OCI-LY1 (cell line): Measurements from ENCODE around the gene BCL2.

Experiments
- H2AFZ ChIP-seq: fragments of 200-600 bp; sonication (generic), shearing (Covaris generic); 2 replicates; pipeline ENCODE4 v1.6.0; 2014; ENCODE audit warnings: antibody characterized with exemption, mild to moderate bottlenecking, low read length
- H3F3A ChIP-seq: fragments of 200-600 bp; sonication (generic), shearing (Covaris generic); 2 replicates; pipeline ENCODE4 v1.6.0; 2014; ENCODE audit warnings: mild to moderate bottlenecking, antibody characterized with exemption, low read length, moderate library complexity; ENCODE audit not compliant: insufficient read depth
- H3K27ac ChIP-seq: fragments of 200-600 bp; sonication (generic); 2 replicates; pipeline ENCODE4 v1.5.1; 2014; ENCODE audit warnings: low read length, mixed run types, mild to moderate bottlenecking, low read depth; ENCODE audit not compliant: poor library complexity, severe bottlenecking
- H3K27me3 ChIP-seq: fragments of 200-600 bp; sonication (generic); 2 replicates; pipeline ENCODE4 v1.6.0; 2014; ENCODE audit warnings: antibody characterized with exemption, mild to moderate bottlenecking, low read length, moderate library complexity; ENCODE audit not compliant: insufficient read depth
- H3K36me3 ChIP-seq: fragments of 200-600 bp; sonication (generic); 2 replicates; pipeline ENCODE4 v1.6.1; 2014; ENCODE audit warnings: mild to moderate bottlenecking, antibody characterized with exemption, low read length, moderate library complexity, mixed read lengths; ENCODE audit not compliant: insufficient read depth
- H3K4me1 ChIP-seq: fragments of 200-600 bp; sonication (generic); 2 replicates; pipeline ENCODE4 v1.5.1; 2014; ENCODE audit warnings: mild to moderate bottlenecking, low read length, moderate library complexity; ENCODE audit not compliant: insufficient read depth, severe bottlenecking
- H3K4me2 ChIP-seq: fragments of 200-600 bp; sonication (generic), shearing (Covaris generic); 2 replicates; pipeline ENCODE4 v1.6.1; 2014; ENCODE audit warnings: low read length
- H3K4me3 ChIP-seq: fragments of 200-600 bp; sonication (generic); 2 replicates; pipeline ENCODE4 v1.5.1; 2014; ENCODE audit warnings: low read length, low read depth, mild to moderate bottlenecking, mixed read lengths; ENCODE audit not compliant: poor library complexity, severe bottlenecking
- H3K79me2 ChIP-seq: fragments of 200-600 bp; shearing (Covaris generic); 2 replicates; pipeline ENCODE4 v1.6.1; 2016; ENCODE audit warnings: mixed run types, low read length, mixed read lengths; ENCODE audit not compliant: insufficient read depth
- H3K9ac ChIP-seq: fragments of 200-600 bp; sonication (generic), shearing (Covaris generic); 2 replicates; pipeline ENCODE4 v1.6.1; 2014; ENCODE audit warnings: mild to moderate bottlenecking, low read length, mixed read lengths
- H3K9me2 ChIP-seq: fragments of 200-600 bp; sonication (generic), shearing (Covaris generic); 2 replicates; pipeline ENCODE4 v1.6.1; 2014; ENCODE audit warnings: low read depth, mild to moderate bottlenecking, low read length, mixed read lengths
- H3K9me3 ChIP-seq: fragments of 200-600 bp; shearing (Covaris generic); 2 replicates; pipeline ENCODE4 v1.6.1; 2014; ENCODE audit warnings: low read length, mixed read lengths
- H4K20me1 ChIP-seq: fragments of 200-600 bp; sonication (generic), shearing (Covaris generic); 2 replicates; pipeline ENCODE4 v1.6.0; 2016; ENCODE audit warnings: mild to moderate bottlenecking, low read length; ENCODE audit not compliant: insufficient read depth
- EZH2 ChIP-seq: fragments of 200-600 bp; sonication (generic), shearing (Covaris generic); IDR thresholded peaks from 2 replicates; pipeline ENCODE4 v1.8.0; 2017; ENCODE audit warnings: borderline replicate concordance, mixed run types, mild to moderate bottlenecking, antibody characterized with exemption, low read length, moderate library complexity, mixed read lengths
- TF ChIP-seq, protein P1 (sequence below): fragments of 200-600 bp; sonication (generic), shearing (Covaris generic); IDR thresholded peaks from 2 replicates; pipeline ENCODE4 v1.5.1; 2017; ENCODE audit warnings: mild to moderate bottlenecking, antibody characterized with exemption, low read length, moderate library complexity, mixed read lengths

The BCL2 gene

DNA sequence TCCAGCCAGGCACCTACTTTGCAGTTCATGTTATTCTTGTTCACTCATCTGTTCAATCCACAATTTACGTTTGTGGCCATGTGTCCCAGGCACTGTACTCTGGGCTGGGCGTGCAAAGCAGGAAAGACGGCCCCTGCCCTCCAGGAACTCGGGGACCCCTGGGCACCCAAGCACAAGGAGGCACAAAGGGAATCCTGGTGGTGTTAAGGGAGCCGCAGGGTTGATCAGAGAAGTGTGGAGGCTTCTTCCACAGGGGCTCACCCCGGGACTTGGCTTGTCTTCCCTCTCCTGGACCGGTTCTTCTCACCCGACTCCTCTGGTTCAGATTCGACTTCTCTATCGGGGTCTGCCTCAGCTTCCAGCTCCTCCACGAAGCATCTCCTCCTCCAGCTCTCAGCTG lies 230.5 kb downstream of the BCL2 start:
- H3K27me3 ChIP-seq = no peaks in the 10 kb centered on the region
- no peak overlapping the region for H3K4me2 ChIP-seq
- no peak for TF ChIP-seq EZH2
- TF ChIP-seq, protein P1, sequence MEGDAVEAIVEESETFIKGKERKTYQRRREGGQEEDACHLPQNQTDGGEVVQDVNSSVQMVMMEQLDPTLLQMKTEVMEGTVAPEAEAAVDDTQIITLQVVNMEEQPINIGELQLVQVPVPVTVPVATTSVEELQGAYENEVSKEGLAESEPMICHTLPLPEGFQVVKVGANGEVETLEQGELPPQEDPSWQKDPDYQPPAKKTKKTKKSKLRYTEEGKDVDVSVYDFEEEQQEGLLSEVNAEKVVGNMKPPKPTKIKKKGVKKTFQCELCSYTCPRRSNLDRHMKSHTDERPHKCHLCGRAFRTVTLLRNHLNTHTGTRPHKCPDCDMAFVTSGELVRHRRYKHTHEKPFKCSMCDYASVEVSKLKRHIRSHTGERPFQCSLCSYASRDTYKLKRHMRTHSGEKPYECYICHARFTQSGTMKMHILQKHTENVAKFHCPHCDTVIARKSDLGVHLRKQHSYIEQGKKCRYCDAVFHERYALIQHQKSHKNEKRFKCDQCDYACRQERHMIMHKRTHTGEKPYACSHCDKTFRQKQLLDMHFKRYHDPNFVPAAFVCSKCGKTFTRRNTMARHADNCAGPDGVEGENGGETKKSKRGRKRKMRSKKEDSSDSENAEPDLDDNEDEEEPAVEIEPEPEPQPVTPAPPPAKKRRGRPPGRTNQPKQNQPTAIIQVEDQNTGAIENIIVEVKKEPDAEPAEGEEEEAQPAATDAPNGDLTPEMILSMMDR = no peak
- no peaks in the 10 kb centered on the region for H3K79me2 ChIP-seq
- H3K9me3 ChIP-seq = no peaks in the 10 kb centered on the region
- no peaks in the 10 kb centered on the region for H3K4me1 ChIP-seq
- no peak overlapping the region for H3K4me3 ChIP-seq
- no peaks in the 10 kb centered on the region for H3F3A ChIP-seq
- H3K27ac ChIP-seq = no peak overlapping the region
- H2AFZ ChIP-seq = no peak overlapping the region
- H3K36me3 ChIP-seq = no peaks in the 10 kb centered on the region
- H3K9ac ChIP-seq = no peak overlapping the region
- no peaks in the 10 kb centered on the region for H4K20me1 ChIP-seq
- no peaks in the 10 kb centered on the region for H3K9me2 ChIP-seq

DNA sequence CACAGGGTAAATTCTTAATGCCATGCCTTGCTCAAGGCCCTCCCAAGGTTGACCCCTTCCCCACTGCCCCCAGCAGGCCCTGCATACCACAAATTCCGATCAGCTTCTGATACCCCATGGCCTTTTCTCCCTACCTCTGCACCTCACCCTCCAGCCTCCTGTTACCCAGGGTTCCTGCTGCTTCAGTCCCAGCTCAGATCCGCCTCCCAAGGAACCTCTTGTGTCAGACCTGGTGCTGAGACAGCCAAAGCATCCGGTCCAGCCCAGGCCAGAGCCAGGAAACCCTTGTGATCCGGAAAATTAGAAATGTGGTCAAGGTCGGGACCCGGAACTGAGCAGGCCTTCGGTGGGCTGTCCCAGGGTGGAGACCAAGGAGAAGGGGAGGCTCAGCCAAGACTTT lies 231.3 kb downstream of the BCL2 start:
- Histone ChIP-seq H3K27me3 (no peaks in the 10 kb centered on the region), H3K36me3 (no peaks in the 10 kb centered on the region), H3K27ac (no peak overlapping the region), H3K79me2 (no peaks in the 10 kb centered on the region), H3K9me2 (no peaks in the 10 kb centered on the region), H4K20me1 (no peaks in the 10 kb centered on the region), H3K4me3 (no peak overlapping the region), H3F3A (no peaks in the 10 kb centered on the region), H2AFZ (no peak overlapping the region), H3K4me2 (no peak overlapping the region), H3K4me1 (no peaks in the 10 kb centered on the region), H3K9me3 (no peaks in the 10 kb centered on the region), H3K9ac (no peak overlapping the region)
- TF ChIP-seq, protein P1 = no peak

DNA sequence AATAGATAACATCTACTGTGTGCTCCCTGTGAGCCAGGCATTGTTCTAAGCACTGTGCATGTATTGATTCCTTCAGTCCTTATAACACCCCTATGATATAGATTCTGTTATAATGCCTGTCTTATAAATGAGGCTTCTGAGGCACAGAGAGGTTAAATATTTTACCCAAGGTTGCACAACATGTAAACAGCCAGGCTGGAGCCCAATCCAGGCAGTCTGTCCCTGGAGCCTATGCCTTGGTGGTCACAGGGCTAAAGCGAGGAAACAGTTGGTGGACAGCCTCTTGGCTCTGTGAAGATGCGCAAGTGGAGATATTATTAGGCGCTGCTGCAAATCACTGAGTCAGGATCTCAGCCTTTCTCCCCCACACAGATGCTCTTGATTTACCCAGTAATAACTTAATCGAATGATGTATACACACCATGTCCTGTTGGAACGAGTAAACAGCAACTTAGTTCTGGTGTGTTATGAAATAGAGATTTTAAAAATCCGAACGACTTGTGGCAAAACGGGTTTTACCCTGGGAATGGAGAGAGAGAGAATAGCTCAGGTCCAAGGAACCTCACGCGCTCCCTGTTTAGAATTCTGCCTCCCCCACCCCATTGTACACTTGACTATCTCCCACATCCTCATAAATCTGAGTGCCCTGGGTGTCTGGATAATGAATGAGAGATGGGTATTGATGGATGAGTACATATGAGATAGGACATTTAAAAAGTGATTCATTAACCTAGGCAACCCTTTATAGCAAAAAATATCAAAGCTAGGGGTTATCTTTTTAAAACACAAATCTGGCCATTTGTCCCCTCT lies 231.9 kb downstream of the BCL2 start:
- Histone ChIP-seq H3F3A (no peaks in the 10 kb centered on the region), H3K27me3 (no peaks in the 10 kb centered on the region), H3K36me3 (no peaks in the 10 kb centered on the region), H3K9me2 (no peaks in the 10 kb centered on the region), H3K4me3 (no peak overlapping the region), H3K27ac (no peak overlapping the region), H3K4me2 (no peak overlapping the region), H3K79me2 (no peaks in the 10 kb centered on the region), H3K9ac (no peak overlapping the region), H4K20me1 (no peaks in the 10 kb centered on the region), H3K9me3 (no peaks in the 10 kb centered on the region), H2AFZ (no peak overlapping the region), H3K4me1 (no peaks in the 10 kb centered on the region)
- no peak for TF ChIP-seq EZH2
- TF ChIP-seq, protein P1 = no peak
